ENCODE results near the gene MRGPRX3. TPM values are rescaled to one million over a fixed set of nuclear protein-coding genes. Genes with fewer than 3 reads are reported as not detected.

Gene MRGPRX3
- total RNA-seq, result not detected in 2 replicates

DNA sequence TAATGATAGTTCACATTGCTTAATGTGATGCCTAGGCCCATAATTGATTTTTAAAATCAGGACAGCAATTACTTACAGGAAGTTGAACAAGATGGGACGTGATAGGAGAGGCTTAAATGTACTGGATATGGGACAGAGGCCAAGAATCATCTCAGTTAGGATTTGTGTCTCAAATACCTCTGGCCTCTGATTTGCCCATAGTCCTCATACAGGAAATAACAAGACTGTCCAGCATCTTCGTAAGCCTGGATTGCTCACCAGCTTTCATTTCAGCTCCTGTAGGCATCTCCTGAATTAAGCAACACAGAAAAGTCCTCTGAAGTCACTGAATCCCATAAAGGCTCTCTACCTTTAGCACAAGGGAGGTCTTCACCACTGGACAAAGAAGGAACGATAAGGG, at the start of gene MRGPRX3:
Gene MRGPRX3 (plus strand): TSS at position 231 of the 400 bp plus-strand sequence. CDS start 4,632 bp downstream, outside the sequence.
- no peak for DNase-seq (ENCODE audit: low read depth)
- TF ChIP-seq, protein P1, sequence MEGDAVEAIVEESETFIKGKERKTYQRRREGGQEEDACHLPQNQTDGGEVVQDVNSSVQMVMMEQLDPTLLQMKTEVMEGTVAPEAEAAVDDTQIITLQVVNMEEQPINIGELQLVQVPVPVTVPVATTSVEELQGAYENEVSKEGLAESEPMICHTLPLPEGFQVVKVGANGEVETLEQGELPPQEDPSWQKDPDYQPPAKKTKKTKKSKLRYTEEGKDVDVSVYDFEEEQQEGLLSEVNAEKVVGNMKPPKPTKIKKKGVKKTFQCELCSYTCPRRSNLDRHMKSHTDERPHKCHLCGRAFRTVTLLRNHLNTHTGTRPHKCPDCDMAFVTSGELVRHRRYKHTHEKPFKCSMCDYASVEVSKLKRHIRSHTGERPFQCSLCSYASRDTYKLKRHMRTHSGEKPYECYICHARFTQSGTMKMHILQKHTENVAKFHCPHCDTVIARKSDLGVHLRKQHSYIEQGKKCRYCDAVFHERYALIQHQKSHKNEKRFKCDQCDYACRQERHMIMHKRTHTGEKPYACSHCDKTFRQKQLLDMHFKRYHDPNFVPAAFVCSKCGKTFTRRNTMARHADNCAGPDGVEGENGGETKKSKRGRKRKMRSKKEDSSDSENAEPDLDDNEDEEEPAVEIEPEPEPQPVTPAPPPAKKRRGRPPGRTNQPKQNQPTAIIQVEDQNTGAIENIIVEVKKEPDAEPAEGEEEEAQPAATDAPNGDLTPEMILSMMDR (IDR thresholded peaks at IDR 0.05; ENCODE audit: insufficient read depth, low read depth, low read length), result no peak
- H3K4me3 ChIP-seq (ENCODE audit: low read depth, low read length), result no peak within 1 kb of the TSS

DNA sequence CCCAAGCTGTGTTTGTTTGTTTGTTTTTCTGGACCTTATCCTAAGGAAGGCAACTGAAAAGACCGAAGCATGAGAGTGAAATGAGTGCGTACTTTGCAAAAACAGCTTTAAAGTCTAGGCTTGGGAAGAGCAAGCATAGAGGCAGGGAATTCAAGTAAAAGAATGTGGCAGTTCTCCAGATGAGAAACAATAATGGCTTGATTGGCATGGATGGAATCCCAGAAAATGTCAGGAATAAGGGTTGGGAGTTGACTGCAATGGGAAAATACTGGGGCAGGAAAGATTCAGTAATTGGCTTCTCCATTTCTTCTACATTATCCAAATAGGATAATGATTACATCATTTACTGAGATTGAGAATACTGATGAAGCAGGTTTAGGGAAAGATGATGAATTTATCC, 44.0 kb upstream of the MRGPRX3 start:
- H3K4me3 ChIP-seq (ENCODE audit: low read depth, low read length), result no peak overlapping the region
- TF ChIP-seq, protein P1 (IDR thresholded peaks at IDR 0.05; ENCODE audit: insufficient read depth, low read depth, low read length), result no peak
- no peak for DNase-seq (ENCODE audit: low read depth)

DNA sequence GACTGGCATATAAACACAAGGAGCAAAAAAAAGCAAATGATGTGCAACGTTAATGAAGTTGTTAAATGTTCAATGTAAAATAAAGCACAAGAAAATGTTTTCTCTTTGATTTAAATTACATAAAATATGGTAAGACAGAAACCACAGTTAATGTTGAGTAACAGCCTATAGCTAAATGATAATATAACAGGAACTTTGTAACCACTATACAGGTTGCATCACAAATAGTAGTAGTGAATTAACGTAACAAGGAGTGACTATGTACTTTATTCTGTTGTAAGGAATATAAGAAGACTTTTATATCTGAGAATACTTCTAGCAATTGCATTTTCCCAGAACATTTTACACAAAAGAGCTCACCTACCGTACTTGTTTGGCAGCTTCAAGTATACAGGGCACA, 43.4 kb upstream of the MRGPRX3 start:
- TF ChIP-seq, protein P1 (IDR thresholded peaks at IDR 0.05; ENCODE audit: insufficient read depth, low read depth, low read length), result no peak
- no peak overlapping the region for H3K4me3 ChIP-seq (ENCODE audit: low read depth, low read length)
- DNase-seq (ENCODE audit: low read depth), result no peak

DNA sequence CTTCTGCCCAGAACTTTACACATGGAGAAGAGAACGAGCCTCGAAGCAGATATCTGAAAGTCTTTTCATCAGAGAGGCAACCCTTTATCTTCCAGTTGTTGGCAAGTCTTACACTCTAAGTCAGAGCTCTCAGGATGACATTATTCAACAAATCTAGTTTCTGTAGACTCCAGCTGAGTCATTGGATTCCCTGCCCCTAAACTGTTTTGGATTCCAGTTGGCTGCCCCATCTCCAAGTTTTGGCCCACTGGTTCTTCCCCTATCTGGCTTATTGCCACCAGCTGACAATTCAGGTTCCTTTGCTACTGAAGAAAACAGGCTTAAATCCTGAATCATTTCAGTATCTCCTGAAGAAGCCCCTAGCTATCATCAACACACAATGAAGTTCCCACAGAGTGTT, 40.6 kb upstream of the MRGPRX3 start:
- no peak overlapping the region for H3K4me3 ChIP-seq (ENCODE audit: low read depth, low read length)
- TF ChIP-seq, protein P1 (IDR thresholded peaks at IDR 0.05; ENCODE audit: insufficient read depth, low read depth, low read length), result no peak
- DNase-seq (ENCODE audit: low read depth), result no peak

- DNase-seq (ENCODE audit: low read depth), result no peak
- TF ChIP-seq, protein P1 (IDR thresholded peaks at IDR 0.05; ENCODE audit: insufficient read depth, low read depth, low read length), result no peak
- no peak overlapping the region for H3K4me3 ChIP-seq (ENCODE audit: low read depth, low read length)
Observed at GRCh38 chr11:18093959-18094358, 38.4 kb upstream of the MRGPRX3 start.

DNA sequence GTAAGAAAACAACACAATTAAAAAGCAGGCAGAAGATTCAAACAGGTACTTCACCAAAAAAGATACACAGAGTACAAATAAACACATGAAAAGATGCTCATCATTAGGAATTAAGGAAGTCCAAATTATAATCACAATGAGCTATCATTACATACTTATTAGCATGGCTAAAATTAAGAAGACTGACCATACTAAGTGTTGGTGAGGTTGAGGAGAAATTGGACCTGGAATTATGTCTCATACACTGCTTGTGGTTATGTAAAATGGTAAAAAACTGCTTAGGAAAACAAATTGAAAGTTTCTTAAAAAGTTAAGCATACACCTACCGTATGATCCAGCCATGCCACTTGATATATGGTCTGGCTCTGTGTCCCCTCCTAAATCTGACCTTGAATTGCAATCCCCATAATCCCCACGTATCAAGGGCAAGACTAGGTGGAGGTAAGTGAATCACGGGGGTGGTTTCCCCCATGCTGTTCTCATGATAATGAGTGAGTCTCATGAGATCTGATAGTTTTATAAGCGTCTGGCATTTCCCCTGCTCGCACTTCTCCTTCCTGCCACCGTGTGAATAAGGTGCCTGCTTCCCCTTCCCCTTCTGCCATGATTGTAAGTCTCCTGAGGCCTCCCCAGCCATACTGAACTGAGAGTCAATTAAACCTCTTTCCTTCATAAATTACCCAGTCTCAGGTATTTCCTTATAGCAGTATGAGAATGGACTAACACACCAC, 31.3 kb upstream of the MRGPRX3 start:
- TF ChIP-seq, protein P1 (IDR thresholded peaks at IDR 0.05; ENCODE audit: insufficient read depth, low read depth, low read length), result no peak
- no peak for DNase-seq (ENCODE audit: low read depth)
- H3K4me3 ChIP-seq (ENCODE audit: low read depth, low read length), result no peak overlapping the region

Measured in fibroblast of villous mesenchyme (primary cell).